OCI-LY7 (cell line): Measurements from ENCODE around the gene IGF2BP2. TPM values are rescaled to one million over a fixed set of nuclear protein-coding genes. Genes with fewer than 3 reads are reported as not detected.

Experiments
- BruUV-seq: library from RNA; stranded (reverse); fragments of 400-500 nt; replicated peaks from 2 replicates; lab custom pipeline; 2021; lab: Mats Ljungman, UMichigan
- CTCF ChIA-PET: fragments of 300-600 bp; sonication (Branson Sonifier 250); formaldehyde crosslinking; loops from one replicate; lab custom pipeline; 2022; ENCODE audit warnings: antibody characterized with exemption; ENCODE audit not compliant: unreplicated experiment; lab: Charles Lee
- POLR2A ChIA-PET: fragments of 300-600 bp; sonication (Branson Sonifier 250); formaldehyde crosslinking; loops from one replicate; lab custom pipeline; 2022; ENCODE audit warnings: antibody characterized with exemption; lab: Charles Lee
- DNase-seq: peaks from one replicate; pipeline ENCODE4 v3.0.0-alpha.2; 2015; ENCODE audit warnings: low spot score
- H2AFZ ChIP-seq: fragments of 200-600 bp; sonication (generic), shearing (Covaris generic); 2 replicates; pipeline ENCODE4 v1.6.1; 2014; ENCODE audit warnings: mild to moderate bottlenecking, antibody characterized with exemption, low read length, moderate library complexity
- H3K27ac ChIP-seq: fragments of 200-600 bp; sonication (generic); 2 replicates; pipeline ENCODE4 v1.5.1; 2014; ENCODE audit warnings: mixed run types, low read depth, mild to moderate bottlenecking, moderate library complexity, low read length, inconsistent platforms; ENCODE audit not compliant: poor library complexity, severe bottlenecking
- H3K36me3 ChIP-seq: fragments of 200-600 bp; sonication (generic); 2 replicates; pipeline ENCODE4 v1.6.1; 2014; ENCODE audit warnings: mild to moderate bottlenecking, antibody characterized with exemption, low read length, moderate library complexity, mixed read lengths; ENCODE audit not compliant: insufficient read depth
- H3K4me1 ChIP-seq: fragments of 200-600 bp; sonication (generic); 2 replicates; pipeline ENCODE4 v1.5.1; 2014; ENCODE audit warnings: mild to moderate bottlenecking, low read length; ENCODE audit not compliant: insufficient read depth, poor library complexity, severe bottlenecking
- H3K4me2 ChIP-seq: fragments of 200-600 bp; sonication (generic); 2 replicates; pipeline ENCODE4 v1.6.1; 2014; ENCODE audit warnings: mild to moderate bottlenecking, low read length
- H3K4me3 ChIP-seq: fragments of 200-600 bp; sonication (generic); 2 replicates; pipeline ENCODE4 v1.5.1; 2014; ENCODE audit warnings: mild to moderate bottlenecking, low read depth, low read length; ENCODE audit not compliant: poor library complexity, severe bottlenecking
- H3K79me2 ChIP-seq: fragments of 200-600 bp; sonication (generic); 2 replicates; pipeline ENCODE4 v1.6.1; 2016; ENCODE audit warnings: low read depth, mild to moderate bottlenecking, low read length, moderate library complexity, mixed read lengths; ENCODE audit not compliant: insufficient read depth
- H3K9me2 ChIP-seq: fragments of 200-600 bp; sonication (generic); 2 replicates; pipeline ENCODE4 v1.6.1; 2016; ENCODE audit warnings: mild to moderate bottlenecking, low read length, mixed read lengths; ENCODE audit not compliant: insufficient read depth
- H3K9me3 ChIP-seq: fragments of 200-600 bp; sonication (generic); 2 replicates; pipeline ENCODE4 v1.6.1; 2014; ENCODE audit warnings: mild to moderate bottlenecking, mixed run types, low read length, mixed read lengths
- H4K20me1 ChIP-seq: fragments of 200-600 bp; sonication (generic); 2 replicates; pipeline ENCODE4 v1.6.1; 2014; ENCODE audit warnings: mild to moderate bottlenecking, antibody characterized with exemption, low read length, moderate library complexity, mixed read lengths; ENCODE audit not compliant: insufficient read depth
- EZH2phosphoT487 ChIP-seq: fragments of 200-600 bp; sonication (generic); IDR thresholded peaks from 2 replicates; pipeline ENCODE4 v1.6.1; 2018; ENCODE audit warnings: low read depth, borderline replicate concordance, mild to moderate bottlenecking, mixed run types, antibody characterized with exemption, low read length, moderate library complexity, mixed read lengths
- intact Hi-C: fragments of 100-400 bp; cut with micrococcal nuclease; formaldehyde crosslinking; loops from one replicate; pipeline ENCODE4 v1.10.0; 2022; ENCODE audit not compliant: unreplicated experiment
- total RNA-seq, 2 experiments: library from RNA; depleted of rRNA in 1 of 2; stranded (reverse); fragments of >200 nt in 1 of 2; shearing (Covaris generic) in 1 of 2; gene quantifications; 2 replicates each; pipeline ENCODE4 v1.2.3, GENCODE V29; 2014 to 2022
- TF ChIP-seq, protein P1 (sequence below): fragments of 200-600 bp; sonication (generic); conservative IDR thresholded peaks from 2 replicates; pipeline ENCODE4 v1.5.1; 2014; ENCODE audit warnings: mild to moderate bottlenecking, antibody characterized with exemption, low read length, moderate library complexity, mixed read lengths

The IGF2BP2 gene
- total RNA-seq, 2 experiments from 2014 or later = not detected

DNA sequence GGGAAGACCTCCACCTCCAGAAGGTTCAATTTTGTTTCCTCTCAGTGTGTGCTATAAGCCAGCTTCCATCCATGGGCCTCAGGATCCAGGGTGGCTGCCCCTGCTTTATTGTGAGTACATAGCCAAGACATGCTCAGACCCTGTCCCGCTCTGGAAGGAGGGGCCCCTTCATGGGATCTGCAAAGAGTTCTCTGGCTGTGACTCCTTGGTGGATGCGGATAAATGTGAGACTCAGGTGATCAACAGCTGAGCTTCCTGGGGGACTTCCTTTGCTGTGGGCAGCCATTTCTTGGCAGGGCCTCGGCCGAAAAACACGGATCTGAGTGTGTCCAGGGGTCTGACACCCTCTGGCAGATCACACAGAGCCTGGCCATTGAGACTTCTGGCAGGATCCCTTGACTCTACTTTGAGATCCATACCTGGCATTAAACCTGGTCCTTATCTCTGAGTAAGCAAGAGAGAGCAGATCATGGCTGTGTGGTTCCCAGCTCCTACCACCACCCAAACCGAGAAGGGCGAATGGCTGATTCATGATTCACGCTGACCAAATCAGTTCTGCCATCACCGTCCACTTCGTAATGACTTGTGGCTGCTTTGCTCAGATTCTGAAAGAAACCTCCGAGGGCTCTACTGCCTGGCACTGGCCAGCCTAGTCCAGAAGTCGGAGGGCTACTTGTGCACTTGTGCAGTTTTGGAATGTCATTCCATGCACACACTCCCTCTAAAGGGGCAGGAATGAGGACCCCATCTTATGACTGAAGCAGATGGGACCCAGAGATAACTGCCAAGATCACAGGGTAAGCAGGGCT is 170.7 kb downstream of the IGF2BP2 start:
- Histone ChIP-seq H3K4me1 (no peaks in the 10 kb centered on the region), H3K36me3 (no peaks in the 10 kb centered on the region), H3K4me3 (no peak overlapping the region), H3K79me2 (no peaks in the 10 kb centered on the region), H4K20me1 (no peaks in the 10 kb centered on the region), H3K27ac (no peak overlapping the region), H2AFZ (no peak overlapping the region), H3K4me2 (no peak overlapping the region), H3K9me3 (no peaks in the 10 kb centered on the region), H3K9me2 (no peaks in the 10 kb centered on the region)
- POLR2A ChIA-PET = no interaction called here
- CTCF ChIA-PET = no interaction called here
- no peak for TF ChIP-seq EZH2phosphoT487
- TF ChIP-seq, protein P1, sequence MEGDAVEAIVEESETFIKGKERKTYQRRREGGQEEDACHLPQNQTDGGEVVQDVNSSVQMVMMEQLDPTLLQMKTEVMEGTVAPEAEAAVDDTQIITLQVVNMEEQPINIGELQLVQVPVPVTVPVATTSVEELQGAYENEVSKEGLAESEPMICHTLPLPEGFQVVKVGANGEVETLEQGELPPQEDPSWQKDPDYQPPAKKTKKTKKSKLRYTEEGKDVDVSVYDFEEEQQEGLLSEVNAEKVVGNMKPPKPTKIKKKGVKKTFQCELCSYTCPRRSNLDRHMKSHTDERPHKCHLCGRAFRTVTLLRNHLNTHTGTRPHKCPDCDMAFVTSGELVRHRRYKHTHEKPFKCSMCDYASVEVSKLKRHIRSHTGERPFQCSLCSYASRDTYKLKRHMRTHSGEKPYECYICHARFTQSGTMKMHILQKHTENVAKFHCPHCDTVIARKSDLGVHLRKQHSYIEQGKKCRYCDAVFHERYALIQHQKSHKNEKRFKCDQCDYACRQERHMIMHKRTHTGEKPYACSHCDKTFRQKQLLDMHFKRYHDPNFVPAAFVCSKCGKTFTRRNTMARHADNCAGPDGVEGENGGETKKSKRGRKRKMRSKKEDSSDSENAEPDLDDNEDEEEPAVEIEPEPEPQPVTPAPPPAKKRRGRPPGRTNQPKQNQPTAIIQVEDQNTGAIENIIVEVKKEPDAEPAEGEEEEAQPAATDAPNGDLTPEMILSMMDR = no peak
- intact Hi-C loops = no loop called here
- DNase-seq = no peak
- no TSS peak for BruUV-seq

DNA sequence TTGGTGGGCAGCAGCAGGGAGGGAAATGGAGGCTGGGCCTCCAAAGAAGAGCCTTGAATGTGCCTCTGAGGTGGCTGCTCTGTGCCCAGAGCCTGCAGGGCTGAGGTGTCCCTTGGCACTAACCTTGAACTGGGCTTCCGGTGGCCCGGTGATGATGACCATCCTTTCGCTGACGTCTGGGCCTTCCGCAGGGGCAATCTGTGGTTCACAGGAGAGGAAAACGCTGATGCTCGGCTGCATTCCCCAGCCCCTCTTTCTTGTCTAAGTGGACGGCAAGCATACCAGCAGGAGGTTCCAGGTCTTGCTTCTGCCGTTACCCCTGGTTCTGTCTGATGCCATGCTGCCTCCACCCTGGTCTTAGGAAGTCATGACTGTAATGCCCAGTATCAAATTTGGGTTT is 172.9 kb downstream of the IGF2BP2 start:
- ChIA-PET CTCF (no interaction called here), POLR2A (interaction anchor here (0.7 kb wide), 1 partner anchor 21 kb away, joined by 3 read pairs; no protein-coding TSS in a partner anchor)
- no peaks in the 10 kb centered on the region for H3K4me1 ChIP-seq
- H2AFZ ChIP-seq = no peak overlapping the region
- no peaks in the 10 kb centered on the region for H3K9me3 ChIP-seq
- no peak overlapping the region for H3K4me2 ChIP-seq
- H3K36me3 ChIP-seq = no peaks in the 10 kb centered on the region
- H3K9me2 ChIP-seq = no peaks in the 10 kb centered on the region
- H3K4me3 ChIP-seq = no peak overlapping the region
- no peak overlapping the region for H3K27ac ChIP-seq
- TF ChIP-seq EZH2phosphoT487 = no peak
- TF ChIP-seq, protein P1 = no peak
- BruUV-seq = no TSS peak
- no peak for DNase-seq
- no peaks in the 10 kb centered on the region for H3K79me2 ChIP-seq
- intact Hi-C loops = no loop called here
- H4K20me1 ChIP-seq = no peaks in the 10 kb centered on the region

DNA sequence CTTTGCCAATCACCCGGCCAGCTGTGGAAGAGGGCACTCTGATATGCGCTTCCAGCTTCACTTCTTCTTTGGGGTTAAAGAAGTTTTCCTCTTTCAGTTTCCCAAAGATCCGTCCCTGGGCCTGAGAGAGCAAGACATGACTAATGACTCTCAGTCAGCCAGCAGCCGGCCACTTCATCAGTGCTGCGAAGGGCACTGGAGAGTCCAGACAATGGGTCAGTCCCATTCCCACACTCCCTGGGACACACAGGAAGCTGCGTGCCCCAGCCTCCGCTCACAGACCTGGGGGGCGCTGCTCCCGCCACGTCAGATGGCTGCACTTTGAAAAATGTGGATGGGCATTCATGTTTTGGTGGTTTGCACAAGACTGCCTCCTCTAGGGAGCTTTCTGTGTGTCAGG is 175.4 kb downstream of the IGF2BP2 start:
- H2AFZ ChIP-seq = no peak overlapping the region
- H3K4me3 ChIP-seq = no peak overlapping the region
- ChIA-PET CTCF (interaction anchor here (0.5 kb wide), 1 partner anchor 233 kb away, joined by 3 read pairs; no protein-coding TSS in a partner anchor), POLR2A (interaction anchor here (0.7 kb wide), 1 partner anchor 851 kb away, joined by 4 read pairs; no protein-coding TSS in a partner anchor)
- no peaks in the 10 kb centered on the region for H3K36me3 ChIP-seq
- H3K9me2 ChIP-seq = no peaks in the 10 kb centered on the region
- TF ChIP-seq, protein P1 = no peak
- TF ChIP-seq EZH2phosphoT487 = no peak
- intact Hi-C loops = no loop called here
- no peak overlapping the region for H3K4me2 ChIP-seq
- no peaks in the 10 kb centered on the region for H4K20me1 ChIP-seq
- no TSS peak for BruUV-seq
- H3K4me1 ChIP-seq = no peaks in the 10 kb centered on the region
- no peak overlapping the region for H3K27ac ChIP-seq
- no peaks in the 10 kb centered on the region for H3K9me3 ChIP-seq
- no peaks in the 10 kb centered on the region for H3K79me2 ChIP-seq
- no peak for DNase-seq
